ENCODE data around the gene GRAP2. TPM values are rescaled to one million over a fixed set of nuclear protein-coding genes. Genes with fewer than 3 reads are reported as not detected.
A peak's percentile ranks its signal among the peaks of the same experiment; 100 is the strongest.

The GRAP2 gene
- total RNA-seq, 3 donors from 2014 or later = 3.4 to 5.5 (median 4.2) TPM

DNA sequence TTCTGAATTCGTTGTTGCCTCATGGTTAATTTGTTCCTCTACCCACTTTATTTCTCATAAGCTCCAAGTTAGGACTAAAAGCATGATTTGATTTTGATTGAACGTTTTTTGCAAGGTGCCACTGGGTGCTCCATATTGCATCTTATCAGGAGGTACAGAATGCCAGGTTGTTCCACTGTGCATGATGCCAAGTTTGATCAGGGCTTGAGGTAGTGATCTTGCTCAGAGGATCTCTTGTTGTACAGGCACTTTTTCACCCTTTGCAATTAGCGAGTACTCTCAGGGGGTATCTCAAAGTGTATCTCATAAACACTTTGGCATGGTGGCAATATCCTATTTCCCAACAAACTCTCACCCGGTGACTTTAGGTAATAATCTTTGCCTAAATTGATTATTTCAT lies 4.0 kb downstream of the GRAP2 start:
- H3K4me1 ChIP-seq (ENCODE audit: low read depth) = no peaks in the 10 kb centered on the region
- H3K9me3 ChIP-seq = no peaks in the 10 kb centered on the region
- no peaks in the 10 kb centered on the region for H3K36me3 ChIP-seq (ENCODE audit: low read depth)
- no peak for DNase-seq
- H3K4me3 ChIP-seq = no peak overlapping the region
- ATAC-seq = no peak
- TF ChIP-seq, protein P1, sequence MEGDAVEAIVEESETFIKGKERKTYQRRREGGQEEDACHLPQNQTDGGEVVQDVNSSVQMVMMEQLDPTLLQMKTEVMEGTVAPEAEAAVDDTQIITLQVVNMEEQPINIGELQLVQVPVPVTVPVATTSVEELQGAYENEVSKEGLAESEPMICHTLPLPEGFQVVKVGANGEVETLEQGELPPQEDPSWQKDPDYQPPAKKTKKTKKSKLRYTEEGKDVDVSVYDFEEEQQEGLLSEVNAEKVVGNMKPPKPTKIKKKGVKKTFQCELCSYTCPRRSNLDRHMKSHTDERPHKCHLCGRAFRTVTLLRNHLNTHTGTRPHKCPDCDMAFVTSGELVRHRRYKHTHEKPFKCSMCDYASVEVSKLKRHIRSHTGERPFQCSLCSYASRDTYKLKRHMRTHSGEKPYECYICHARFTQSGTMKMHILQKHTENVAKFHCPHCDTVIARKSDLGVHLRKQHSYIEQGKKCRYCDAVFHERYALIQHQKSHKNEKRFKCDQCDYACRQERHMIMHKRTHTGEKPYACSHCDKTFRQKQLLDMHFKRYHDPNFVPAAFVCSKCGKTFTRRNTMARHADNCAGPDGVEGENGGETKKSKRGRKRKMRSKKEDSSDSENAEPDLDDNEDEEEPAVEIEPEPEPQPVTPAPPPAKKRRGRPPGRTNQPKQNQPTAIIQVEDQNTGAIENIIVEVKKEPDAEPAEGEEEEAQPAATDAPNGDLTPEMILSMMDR (IDR thresholded peaks at IDR 0.05) = no peak
- intact Hi-C loops (cut with DNase I, micrococcal nuclease) = no loop called here

DNA sequence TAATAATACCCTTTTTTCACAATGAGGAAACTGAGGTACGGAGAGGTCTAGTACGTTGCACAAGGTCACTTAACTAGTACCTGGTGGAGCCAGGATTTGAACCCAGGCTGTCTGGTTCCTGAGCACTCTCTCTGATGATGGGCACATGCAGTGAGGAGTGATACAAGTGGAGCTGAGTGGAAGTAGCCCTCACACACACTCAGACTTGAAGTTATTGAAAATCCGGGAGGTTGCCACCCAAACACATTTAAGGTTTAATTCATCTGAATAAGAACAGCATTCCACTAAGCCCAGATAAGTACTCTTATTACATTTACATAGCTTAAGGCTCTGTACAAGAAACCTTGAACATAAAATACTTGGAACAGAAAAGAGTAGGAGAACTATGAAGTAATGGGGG lies 4.8 kb downstream of the GRAP2 start:
- intact Hi-C loops (cut with DNase I, micrococcal nuclease) = no loop called here
- Histone ChIP-seq H3K9me3 (no peaks in the 10 kb centered on the region), H3K4me1 (ENCODE audit: low read depth) (no peaks in the 10 kb centered on the region), H3K4me3 (no peak overlapping the region), H3K36me3 (ENCODE audit: low read depth) (no peaks in the 10 kb centered on the region)
- ATAC-seq (no peak), DNase-seq (no peak)
- TF ChIP-seq, protein P1 (IDR thresholded peaks at IDR 0.05) = no peak

DNA sequence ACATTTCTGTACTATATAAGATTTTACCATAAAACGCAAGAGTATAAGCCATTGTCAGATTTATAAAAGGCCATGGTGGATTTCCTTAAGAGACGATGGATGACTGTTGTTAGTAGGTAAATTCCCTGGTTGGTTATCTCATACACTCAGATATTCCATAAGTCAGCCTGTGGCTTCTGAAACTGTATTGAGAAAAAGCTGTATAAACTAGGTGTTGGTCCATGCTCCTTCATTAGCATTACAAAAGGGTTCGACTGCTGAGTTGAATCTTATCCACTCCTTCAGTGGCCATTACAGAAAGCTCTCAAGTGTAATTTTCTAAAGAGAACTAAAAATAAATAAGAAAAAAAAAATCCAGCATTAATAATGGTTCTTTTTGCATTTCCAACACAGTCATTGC lies 5.3 kb downstream of the GRAP2 start:
- no peaks in the 10 kb centered on the region for H3K9me3 ChIP-seq
- no peak overlapping the region for H3K4me3 ChIP-seq
- TF ChIP-seq, protein P1 (IDR thresholded peaks at IDR 0.05) = no peak
- intact Hi-C loops (cut with DNase I, micrococcal nuclease) = no loop called here
- no peak for ATAC-seq
- H3K4me1 ChIP-seq (ENCODE audit: low read depth) = no peaks in the 10 kb centered on the region
- DNase-seq = no peak
- H3K36me3 ChIP-seq (ENCODE audit: low read depth) = no peaks in the 10 kb centered on the region

DNA sequence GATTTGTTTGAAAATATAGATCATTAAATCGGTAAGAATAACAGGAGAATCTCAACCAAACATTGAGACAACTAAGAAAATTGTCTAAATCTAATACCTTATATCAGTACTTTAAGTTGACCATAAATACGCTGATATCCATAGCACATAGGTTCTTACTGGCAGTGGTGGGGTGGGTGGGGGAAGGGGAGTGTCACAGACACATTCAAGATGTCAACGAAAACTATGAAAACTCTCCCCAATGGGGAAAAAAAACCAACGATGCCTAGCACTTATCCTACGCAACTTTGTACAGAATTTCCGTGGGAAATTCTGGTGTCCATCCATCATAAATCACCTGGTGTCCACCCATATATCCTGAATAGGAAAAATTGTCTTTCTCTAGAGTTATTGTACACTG lies 6.2 kb downstream of the GRAP2 start:
- no peak for ATAC-seq
- Histone ChIP-seq H3K36me3 (ENCODE audit: low read depth) (no peaks in the 10 kb centered on the region), H3K4me3 (no peak overlapping the region), H3K4me1 (ENCODE audit: low read depth) (no peaks in the 10 kb centered on the region), H3K9me3 (no peaks in the 10 kb centered on the region)
- no peak for DNase-seq
- TF ChIP-seq, protein P1 (IDR thresholded peaks at IDR 0.05) = no peak
- intact Hi-C loops (cut with DNase I, micrococcal nuclease) = no loop called here

DNA sequence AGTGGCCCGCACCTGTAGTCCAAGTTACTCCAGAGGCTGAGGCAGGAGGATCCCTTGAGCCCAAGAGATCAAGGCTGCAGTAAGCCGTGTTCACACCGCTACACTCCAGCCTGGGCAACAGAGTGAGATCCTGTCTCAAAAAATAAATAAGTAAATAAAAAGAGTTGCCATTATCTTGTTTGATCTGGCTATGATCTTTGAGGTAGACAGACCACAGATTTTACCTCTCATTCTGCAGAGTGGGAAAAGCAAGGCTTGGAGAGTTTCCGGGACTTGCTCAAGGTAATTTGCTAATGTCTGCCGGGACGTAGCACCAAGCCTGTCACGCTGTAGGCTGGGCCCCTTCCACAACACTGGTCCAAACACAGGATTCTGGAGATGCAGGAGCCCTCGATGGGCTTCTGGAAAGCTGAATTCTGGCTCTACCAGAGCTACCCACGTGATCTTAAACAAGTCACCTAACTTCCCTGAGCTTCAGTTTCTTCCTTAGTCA lies 6.8 kb downstream of the GRAP2 start:
- intact Hi-C loops (cut with DNase I, micrococcal nuclease) = no loop called here
- no peak overlapping the region for H3K4me3 ChIP-seq
- ATAC-seq = peak; percentile 24
- no peaks in the 10 kb centered on the region for H3K36me3 ChIP-seq (ENCODE audit: low read depth)
- H3K9me3 ChIP-seq = no peaks in the 10 kb centered on the region
- DNase-seq = no peak
- H3K4me1 ChIP-seq (ENCODE audit: low read depth) = no peaks in the 10 kb centered on the region
- TF ChIP-seq, protein P1 (IDR thresholded peaks at IDR 0.05) = no peak

DNA sequence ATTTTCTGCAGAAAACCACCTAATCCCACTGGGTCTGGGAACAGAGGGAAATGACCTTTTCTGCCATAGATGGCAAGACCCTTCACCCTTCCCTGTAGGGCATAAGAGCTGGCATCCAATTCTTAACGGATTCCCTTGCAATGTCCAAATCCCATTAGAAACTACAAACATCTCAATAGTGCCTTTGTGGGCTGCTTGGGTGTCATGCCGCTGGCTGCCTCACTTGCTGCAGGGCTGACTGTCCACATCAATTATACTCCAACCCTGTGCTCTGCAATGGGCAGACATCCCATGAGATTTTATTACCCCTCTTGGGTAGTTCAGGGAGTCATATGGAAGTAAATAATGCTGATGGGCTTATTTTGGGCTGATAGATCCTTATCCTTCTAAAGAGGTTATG lies 7.3 kb downstream of the GRAP2 start:
- H3K4me3 ChIP-seq = no peak overlapping the region

More for the DNA sequence above, 7.3 kb downstream of the GRAP2 start:
- DNase-seq = no peak
- intact Hi-C loops (cut with DNase I, micrococcal nuclease) = no loop called here
- Histone ChIP-seq H3K36me3 (ENCODE audit: low read depth) (no peaks in the 10 kb centered on the region), H3K9me3 (no peaks in the 10 kb centered on the region), H3K4me1 (ENCODE audit: low read depth) (no peaks in the 10 kb centered on the region)
- TF ChIP-seq, protein P1 (IDR thresholded peaks at IDR 0.05) = no peak
- ATAC-seq = no peak

All from mucosa of descending colon (tissue), 3 donors.